Measurements from ENCODE around the gene FLT1. TPM values are rescaled to one million over a fixed set of nuclear protein-coding genes. Genes with fewer than 3 reads are reported as not detected.
A peak's percentile ranks its signal among the peaks of the same experiment; 100 is the strongest.

The FLT1 gene
- total RNA-seq, 1 donor from 2014 or later: 12.6 TPM

- DNase-seq (ENCODE audit: low spot score) (no peak), ATAC-seq (no peak)
Observed at GRCh38 chr13:28322256-28322905, 172.5 kb downstream of the FLT1 start.

- DNase-seq (ENCODE audit: low spot score) (no peak), ATAC-seq (no peak)
Observed at GRCh38 chr13:28321756-28322155, 173.2 kb downstream of the FLT1 start.

- peak; percentile 54 for ATAC-seq
- no peak for DNase-seq (ENCODE audit: low spot score)
Observed at GRCh38 chr13:28320884-28321574, 173.9 kb downstream of the FLT1 start.

- ATAC-seq: no peak
- DNase-seq (ENCODE audit: low spot score): no peak
Observed at GRCh38 chr13:28320209-28320608, 174.7 kb downstream of the FLT1 start.

- no peak for DNase-seq (ENCODE audit: low spot score)
Observed at GRCh38 chr13:28319528-28319927, 175.4 kb downstream of the FLT1 start.

GRCh38 chr13:28318496-28318895 is 176.4 kb downstream of the FLT1 start:
- ATAC-seq (no peak), DNase-seq (ENCODE audit: low spot score) (no peak)

More at GRCh38 chr13:28319528-28319927, 175.4 kb downstream of the FLT1 start:
- no peak for ATAC-seq

GRCh38 chr13:28316836-28317235 is 178.1 kb downstream of the FLT1 start:
- ATAC-seq (no peak), DNase-seq (ENCODE audit: low spot score) (no peak)

GRCh38 chr13:28316129-28316528 is 178.8 kb downstream of the FLT1 start:
- ATAC-seq (peak; percentile 53), DNase-seq (ENCODE audit: low spot score) (no peak)

- no peak for ATAC-seq
- DNase-seq (ENCODE audit: low spot score): no peak
Observed at GRCh38 chr13:28314879-28315278, 180.0 kb downstream of the FLT1 start.

- ATAC-seq (no peak), DNase-seq (ENCODE audit: low spot score) (no peak)
Observed at GRCh38 chr13:28313579-28313978, 181.3 kb downstream of the FLT1 start.

GRCh38 chr13:28306325-28306724 is 188.6 kb downstream of the FLT1 start:
- DNase-seq (ENCODE audit: low spot score) (no peak), ATAC-seq (no peak)

- ATAC-seq (no peak), DNase-seq (ENCODE audit: low spot score) (no peak)
Observed at GRCh38 chr13:28301839-28302238, 193.1 kb downstream of the FLT1 start.

GRCh38 chr13:28299916-28300315 is 195.0 kb downstream of the FLT1 start:
- ATAC-seq (no peak), DNase-seq (ENCODE audit: low spot score) (no peak)

GRCh38 chr13:28297341-28297740 is 197.6 kb downstream of the FLT1 start:
- ATAC-seq (no peak), DNase-seq (ENCODE audit: low spot score) (no peak)

GRCh38 chr13:28286263-28286662 is 208.7 kb downstream of the FLT1 start:
- no peak for DNase-seq (ENCODE audit: low spot score)
- ATAC-seq: no peak

GRCh38 chr13:28283600-28283999 is 211.3 kb downstream of the FLT1 start:
- DNase-seq (ENCODE audit: low spot score) (no peak), ATAC-seq (no peak)

GRCh38 chr13:28282451-28282850 is 212.5 kb downstream of the FLT1 start:
- ATAC-seq (no peak), DNase-seq (ENCODE audit: low spot score) (no peak)

GRCh38 chr13:28273919-28274318 is 221.0 kb downstream of the FLT1 start:
- DNase-seq (ENCODE audit: low spot score) (no peak), ATAC-seq (no peak)

GRCh38 chr13:28271056-28271840 is 223.7 kb downstream of the FLT1 start:
- ATAC-seq: no peak
- DNase-seq (ENCODE audit: low spot score): no peak

GRCh38 chr13:28268800-28269223 is 226.1 kb downstream of the FLT1 start:
- no peak for DNase-seq (ENCODE audit: low spot score)
- ATAC-seq: no peak

- ATAC-seq (no peak), DNase-seq (ENCODE audit: low spot score) (no peak)
Observed at GRCh38 chr13:28267497-28267896, 227.4 kb downstream of the FLT1 start.

- no peak for DNase-seq (ENCODE audit: low spot score)
- peak; percentile 60 for ATAC-seq
Observed at GRCh38 chr13:28258417-28258816, 236.5 kb downstream of the FLT1 start.

Measured in left lobe of liver (tissue), 2 donors.